PC-9 (cell line): Measurements from ENCODE around the gene NECAP2. TPM values are rescaled to one million over a fixed set of nuclear protein-coding genes. Genes with fewer than 3 reads are reported as not detected.
A peak's percentile ranks its signal among the peaks of the same experiment; 100 is the strongest.

ENCODE experiments used
- BruUV-seq: library from RNA; stranded (reverse); fragments of 400-500 nt; replicated peaks from 2 replicates; lab custom pipeline; 2021; lab: Mats Ljungman, UMichigan
- CTCF ChIA-PET: fragments of 300-600 bp; sonication (Branson Sonifier 250); formaldehyde crosslinking; loops from one replicate; lab custom pipeline; 2022; ENCODE audit warnings: antibody characterized with exemption; lab: Charles Lee
- POLR2A ChIA-PET: fragments of 300-600 bp; sonication (Branson Sonifier 250); formaldehyde crosslinking; loops from one replicate; lab custom pipeline; 2022; ENCODE audit warnings: antibody characterized with exemption; ENCODE audit not compliant: unreplicated experiment; lab: Charles Lee
- DNase-seq, 2 experiments: peaks; one replicate each; pipeline versions ENCODE4 v3.0.0 to v3.0.0-alpha.2; 2015 to 2022; ENCODE audit warnings: mixed read lengths in 1 of 2
- H2AFZ ChIP-seq: fragments of 200-600 bp; sonication (generic); 2 replicates; pipeline ENCODE4 v1.8.1; 2017; ENCODE audit warnings: antibody characterized with exemption
- H3F3A ChIP-seq: fragments of 200-600 bp; sonication (generic); 2 replicates; pipeline ENCODE4 v1.8.1; 2017; ENCODE audit warnings: antibody characterized with exemption, mild to moderate bottlenecking, low read depth; ENCODE audit not compliant: insufficient read depth
- H3K27ac ChIP-seq: fragments of 200-600 bp; sonication (generic); 2 replicates; pipeline ENCODE4 v1.6.1; 2016; ENCODE audit warnings: mixed run types
- H3K27me3 ChIP-seq: fragments of 200-600 bp; sonication (generic); 2 replicates; pipeline ENCODE4 v1.6.1; 2016; ENCODE audit warnings: low read depth, mixed run types; ENCODE audit not compliant: insufficient read depth
- H3K36me3 ChIP-seq: fragments of 200-600 bp; sonication (generic); 2 replicates; pipeline ENCODE4 v1.6.1; 2016; ENCODE audit warnings: low read depth, mixed run types
- H3K4me1 ChIP-seq: fragments of 200-600 bp; sonication (generic); replicated peaks from 2 replicates; pipeline ENCODE4 v1.6.1; 2016; ENCODE audit warnings: mixed run types; ENCODE audit not compliant: insufficient read depth
- H3K4me2 ChIP-seq: fragments of 200-600 bp; sonication (generic); 2 replicates; pipeline ENCODE4 v1.6.1; 2017; ENCODE audit warnings: mixed run types
- H3K4me3 ChIP-seq: fragments of 200-600 bp; sonication (generic); 2 replicates; pipeline ENCODE4 v1.6.1; 2016; ENCODE audit warnings: mixed run types
- H3K79me2 ChIP-seq: fragments of 200-600 bp; sonication (generic); 2 replicates; pipeline ENCODE4 v1.6.1; 2017; ENCODE audit warnings: low read depth, mixed run types
- H3K9me2 ChIP-seq: fragments of 200-600 bp; sonication (generic); 2 replicates; pipeline ENCODE4 v1.8.1; 2017; ENCODE audit warnings: mild to moderate bottlenecking; ENCODE audit not compliant: insufficient read depth
- H3K9me3 ChIP-seq: fragments of 200-600 bp; sonication (generic); 2 replicates; pipeline ENCODE4 v1.8.1; 2016; ENCODE audit warnings: low read depth; ENCODE audit not compliant: insufficient read depth
- H4K20me1 ChIP-seq: fragments of 200-600 bp; sonication (generic); 2 replicates; pipeline ENCODE4 v1.8.1; 2017; ENCODE audit not compliant: insufficient read depth
- CTCF ChIP-seq: fragments of 200-600 bp; sonication (generic); conservative IDR thresholded peaks from 2 replicates; pipeline ENCODE4 v1.6.1; 2017; ENCODE audit warnings: mixed run types, antibody characterized with exemption, mild to moderate bottlenecking, moderate library complexity
- EZH2 ChIP-seq: fragments of 200-600 bp; sonication (generic); IDR thresholded peaks from 2 replicates; pipeline ENCODE4 v1.8.0; 2017; ENCODE audit warnings: antibody characterized with exemption, low read depth
- intact Hi-C: fragments of 100-400 bp; cut with micrococcal nuclease; formaldehyde crosslinking; loops from one replicate; pipeline ENCODE4 v1.10.0; 2022; ENCODE audit not compliant: unreplicated experiment
- total RNA-seq: library from RNA; stranded (reverse); gene quantifications from 2 replicates; pipeline ENCODE4 v1.2.3, GENCODE V29; 2021

NECAP2 gene
- total RNA-seq, 1 experiment from 2014 or later: 49.6 TPM

GRCh38 chr1:16422041-16422440 lies 18.5 kb upstream of the NECAP2 start:
- Histone ChIP-seq H3K9me3 (no peaks in the 10 kb centered on the region), H3K9me2 (no peaks in the 10 kb centered on the region), H3K27me3 (no peaks in the 10 kb centered on the region), H3K4me3 (no peak overlapping the region), H3K4me2 (no peak overlapping the region), H4K20me1 (no peaks in the 10 kb centered on the region), H3K79me2 (no peaks in the 10 kb centered on the region), H3F3A (no peaks in the 10 kb centered on the region), H3K4me1 (no peaks in the 10 kb centered on the region), H3K36me3 (no peaks in the 10 kb centered on the region), H3K27ac (no peak overlapping the region), H2AFZ (no peak overlapping the region)
- intact Hi-C loops: no loop called here
- BruUV-seq: no TSS peak
- POLR2A ChIA-PET: no interaction called here
- no peak for DNase-seq
- no peak for TF ChIP-seq CTCF
- no peak for TF ChIP-seq EZH2
- CTCF ChIA-PET: no interaction called here

GRCh38 chr1:16425125-16426025 lies 15.1 kb upstream of the NECAP2 start:
- no peaks in the 10 kb centered on the region for H3K4me1 ChIP-seq
- POLR2A ChIA-PET: interaction anchor here (0.6 kb wide), 1 partner anchor 39 kb away, joined by 3 read pairs; no protein-coding TSS in a partner anchor
- intact Hi-C loops: no loop called here
- CTCF ChIA-PET: no interaction called here
- H3K9me3 ChIP-seq: no peaks in the 10 kb centered on the region
- no peak for TF ChIP-seq CTCF
- no peaks in the 10 kb centered on the region for H3K36me3 ChIP-seq
- no peak for DNase-seq
- H4K20me1 ChIP-seq: no peaks in the 10 kb centered on the region
- H3K9me2 ChIP-seq: no peaks in the 10 kb centered on the region
- H3K4me2 ChIP-seq: no peak overlapping the region
- no TSS peak for BruUV-seq
- H3K27ac ChIP-seq: no peak overlapping the region
- H2AFZ ChIP-seq: no peak overlapping the region
- H3K79me2 ChIP-seq: no peaks in the 10 kb centered on the region
- H3K4me3 ChIP-seq: no peak overlapping the region
- no peaks in the 10 kb centered on the region for H3F3A ChIP-seq
- no peaks in the 10 kb centered on the region for H3K27me3 ChIP-seq

GRCh38 chr1:16430606-16431005 lies 9.9 kb upstream of the NECAP2 start:
- CTCF ChIA-PET: no interaction called here
- no peak overlapping the region for H3K4me3 ChIP-seq
- H4K20me1 ChIP-seq: no peaks in the 10 kb centered on the region
- peak in 1 of 2 experiments; percentile 33 for DNase-seq
- intact Hi-C loops: no loop called here
- no peaks in the 10 kb centered on the region for H3K9me2 ChIP-seq
- POLR2A ChIA-PET: no interaction called here
- no peaks in the 10 kb centered on the region for H3K4me1 ChIP-seq
- H2AFZ ChIP-seq: no peak overlapping the region
- H3K27me3 ChIP-seq: no peaks in the 10 kb centered on the region
- BruUV-seq: no TSS peak
- H3K27ac ChIP-seq: no peak overlapping the region
- no peak overlapping the region for H3K4me2 ChIP-seq
- H3F3A ChIP-seq: no peaks in the 10 kb centered on the region
- H3K79me2 ChIP-seq: no peaks in the 10 kb centered on the region
- TF ChIP-seq CTCF: no peak
- TF ChIP-seq EZH2: no peak
- no peaks in the 10 kb centered on the region for H3K36me3 ChIP-seq
- no peaks in the 10 kb centered on the region for H3K9me3 ChIP-seq
